ENCODE data around the gene ZNF276.

DNA sequence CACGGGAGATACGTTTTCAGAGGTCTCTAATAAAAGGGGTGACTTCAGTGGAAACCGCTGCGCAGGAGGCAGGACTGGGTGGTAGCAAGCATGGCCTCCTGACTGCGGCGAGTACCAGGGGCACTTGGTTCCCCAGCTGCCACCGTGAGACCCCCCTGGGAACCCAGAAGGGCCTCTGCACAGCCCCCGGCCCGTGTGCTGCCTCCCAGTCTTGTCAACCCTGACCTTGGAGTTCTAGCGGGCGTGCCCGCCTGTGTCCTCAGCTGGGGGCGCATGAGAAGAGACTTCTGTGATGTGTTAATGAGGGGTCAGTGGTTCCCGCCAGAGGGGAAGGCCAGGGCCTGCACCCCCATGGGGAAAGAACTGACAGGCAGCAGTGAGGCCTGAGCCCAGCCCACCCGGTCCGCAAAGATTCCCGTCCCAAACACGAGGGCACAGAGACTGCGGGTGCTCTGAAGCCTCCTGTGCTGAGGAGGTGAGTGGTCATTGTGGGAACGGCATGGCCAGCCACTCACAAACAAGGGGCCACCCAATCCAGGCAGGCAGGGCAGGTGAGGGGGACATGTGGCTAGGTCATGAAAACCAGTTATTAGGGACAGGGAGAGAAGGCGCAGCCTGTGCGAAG is 9.4 kb downstream of the ZNF276 start:
- TF ChIP-seq, protein P1, sequence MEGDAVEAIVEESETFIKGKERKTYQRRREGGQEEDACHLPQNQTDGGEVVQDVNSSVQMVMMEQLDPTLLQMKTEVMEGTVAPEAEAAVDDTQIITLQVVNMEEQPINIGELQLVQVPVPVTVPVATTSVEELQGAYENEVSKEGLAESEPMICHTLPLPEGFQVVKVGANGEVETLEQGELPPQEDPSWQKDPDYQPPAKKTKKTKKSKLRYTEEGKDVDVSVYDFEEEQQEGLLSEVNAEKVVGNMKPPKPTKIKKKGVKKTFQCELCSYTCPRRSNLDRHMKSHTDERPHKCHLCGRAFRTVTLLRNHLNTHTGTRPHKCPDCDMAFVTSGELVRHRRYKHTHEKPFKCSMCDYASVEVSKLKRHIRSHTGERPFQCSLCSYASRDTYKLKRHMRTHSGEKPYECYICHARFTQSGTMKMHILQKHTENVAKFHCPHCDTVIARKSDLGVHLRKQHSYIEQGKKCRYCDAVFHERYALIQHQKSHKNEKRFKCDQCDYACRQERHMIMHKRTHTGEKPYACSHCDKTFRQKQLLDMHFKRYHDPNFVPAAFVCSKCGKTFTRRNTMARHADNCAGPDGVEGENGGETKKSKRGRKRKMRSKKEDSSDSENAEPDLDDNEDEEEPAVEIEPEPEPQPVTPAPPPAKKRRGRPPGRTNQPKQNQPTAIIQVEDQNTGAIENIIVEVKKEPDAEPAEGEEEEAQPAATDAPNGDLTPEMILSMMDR (conservative IDR thresholded peaks at IDR 0.05 in 1 of 2, IDR thresholded peaks at IDR 0.05 in 1 of 2; ENCODE audit: low read depth in 1 of 2, low read length in 2 of 2) = no peak
- TF ChIP-seq EZH2 (IDR thresholded peaks at IDR 0.05; ENCODE audit: low read length, missing control alignments) = no peak
